Tibial artery (tissue), 4 donors: ENCODE measurements around the gene ANKRD66.

ENCODE experiments used
- DNase-seq, 2 donors: peaks; one replicate each; pipeline ENCODE4 v3.0.0-alpha.2; 2019
- H3K27ac ChIP-seq, 2 donors: fragments of 200-600 bp; sonication (generic) in 1 of 2; 1 replicate in 1 of 2; 2 replicates in 1 of 2; pipeline ENCODE4 v1.5.1; 2018 to 2019; ENCODE audit warnings: mild to moderate bottlenecking in 1 of 2
- H3K27me3 ChIP-seq, 2 donors: fragments of 200-600 bp; sonication (generic) in 1 of 2; one replicate each; pipeline versions ENCODE4 v1.5.1 to v1.6.0; 2016 to 2019
- H3K36me3 ChIP-seq, 3 donors: fragments of 200-600 bp; sonication (generic) in 2 of 3; one replicate each; pipeline ENCODE4 v1.5.1; 2016 to 2019; ENCODE audit warnings: mild to moderate bottlenecking in 2 of 3
- H3K4me1 ChIP-seq, 4 donors: fragments of 200-600 bp; sonication (generic) in 2 of 4; 1 replicate in 3 of 4; 2 replicates in 1 of 4; pipeline ENCODE4 v1.5.1; 2016 to 2019
- H3K4me3 ChIP-seq, 2 donors: fragments of 200-600 bp; sonication (generic) in 1 of 2; 1 replicate in 1 of 2; 2 replicates in 1 of 2; pipeline ENCODE4 v1.5.1; 2018 to 2019; ENCODE audit warnings: mild to moderate bottlenecking in 2 of 2
- H3K9me3 ChIP-seq, 3 donors: fragments of 200-600 bp; sonication (generic) in 1 of 3; one replicate each; pipeline ENCODE4 v1.5.1; 2016 to 2019
- CTCF ChIP-seq, 2 experiments: fragments of 200-600 bp in 1 of 2; fragments of 450-650 bp in 1 of 2; IDR thresholded peaks; one replicate each; pipeline ENCODE4 v1.5.1; 2017 to 2019; ENCODE audit warnings: antibody characterized with exemption in 2 of 2, mild to moderate bottlenecking in 1 of 2, moderate library complexity in 1 of 2
- intact Hi-C: fragments of 100-400 bp; cut with DNase I; formaldehyde crosslinking; loops from one replicate; pipeline ENCODE4 v1.15.0; 2023; ENCODE audit warnings: low total_unique reads

The ANKRD66 gene

GRCh38 chr6:46794068-46794467 is 47.3 kb downstream of the ANKRD66 start:
- no peak for DNase-seq
- Histone ChIP-seq H3K27ac (no peak overlapping the region), H3K4me1 (no peaks in the 10 kb centered on the region), H3K27me3 (no peaks in the 10 kb centered on the region), H3K4me3 (no peak overlapping the region), H3K36me3 (no peaks in the 10 kb centered on the region), H3K9me3 (no peaks in the 10 kb centered on the region)
- TF ChIP-seq CTCF (IDR thresholded peaks at IDR 0.05) = no peak
- intact Hi-C loops = no loop called here

- TF ChIP-seq CTCF (IDR thresholded peaks at IDR 0.05) = no peak
- Histone ChIP-seq H3K27me3 (no peaks in the 10 kb centered on the region), H3K4me1 (no peaks in the 10 kb centered on the region), H3K27ac (no peak overlapping the region), H3K9me3 (no peaks in the 10 kb centered on the region), H3K36me3 (no peaks in the 10 kb centered on the region), H3K4me3 (no peak overlapping the region)
- intact Hi-C loops = no loop called here
- DNase-seq = no peak
Observed at GRCh38 chr6:46795816-46796215, 49.1 kb downstream of the ANKRD66 start.

- no peaks in the 10 kb centered on the region for H3K4me1 ChIP-seq
- no peak for DNase-seq
- intact Hi-C loops = no loop called here
- no peaks in the 10 kb centered on the region for H3K9me3 ChIP-seq
- H3K4me3 ChIP-seq = no peak overlapping the region
- no peaks in the 10 kb centered on the region for H3K36me3 ChIP-seq
- TF ChIP-seq CTCF (IDR thresholded peaks at IDR 0.05) = no peak
- H3K27ac ChIP-seq = no peak overlapping the region
- H3K27me3 ChIP-seq = no peaks in the 10 kb centered on the region
Observed at GRCh38 chr6:46796848-46797580, 50.3 kb downstream of the ANKRD66 start.

GRCh38 chr6:46799657-46800056 is 52.9 kb downstream of the ANKRD66 start:
- Histone ChIP-seq H3K36me3 (no peaks in the 10 kb centered on the region), H3K9me3 (no peaks in the 10 kb centered on the region), H3K27ac (no peak overlapping the region), H3K4me3 (no peak overlapping the region), H3K4me1 (no peaks in the 10 kb centered on the region), H3K27me3 (no peaks in the 10 kb centered on the region)
- intact Hi-C loops = no loop called here
- no peak for TF ChIP-seq CTCF (IDR thresholded peaks at IDR 0.05)
- no peak for DNase-seq

GRCh38 chr6:46808806-46809205 is 62.1 kb downstream of the ANKRD66 start:
- no peak for DNase-seq
- Histone ChIP-seq H3K4me1 (no peaks in the 10 kb centered on the region), H3K4me3 (no peak overlapping the region), H3K27ac (no peak overlapping the region), H3K36me3 (no peaks in the 10 kb centered on the region), H3K27me3 (peaks cover 0 to 8% of the 10 kb centered on the region in 2 donors), H3K9me3 (no peaks in the 10 kb centered on the region)
- no peak for TF ChIP-seq CTCF (IDR thresholded peaks at IDR 0.05)
- intact Hi-C loops = no loop called here
